Ovary (tissue), 3 donors: ENCODE results near the gene LDAH.

Experiments used
- POLR2A ChIP-seq: fragments of 450-650 bp; IDR thresholded peaks from one replicate; pipeline ENCODE4 v1.6.1; 2017; ENCODE audit warnings: antibody characterized with exemption, mild to moderate bottlenecking, moderate library complexity
- TF ChIP-seq, protein P1 (sequence below), 3 donors: fragments of 450-650 bp in 2 of 3; fragments of 200-600 bp in 1 of 3; IDR thresholded peaks; one replicate each; pipeline versions ENCODE4 v1.5.1 to v1.8.0; 2016 to 2022; ENCODE audit warnings: antibody characterized with exemption in 3 of 3, mild to moderate bottlenecking in 1 of 3
- donor health status: DM: no; HTN: no; CAD: no.

DNA sequence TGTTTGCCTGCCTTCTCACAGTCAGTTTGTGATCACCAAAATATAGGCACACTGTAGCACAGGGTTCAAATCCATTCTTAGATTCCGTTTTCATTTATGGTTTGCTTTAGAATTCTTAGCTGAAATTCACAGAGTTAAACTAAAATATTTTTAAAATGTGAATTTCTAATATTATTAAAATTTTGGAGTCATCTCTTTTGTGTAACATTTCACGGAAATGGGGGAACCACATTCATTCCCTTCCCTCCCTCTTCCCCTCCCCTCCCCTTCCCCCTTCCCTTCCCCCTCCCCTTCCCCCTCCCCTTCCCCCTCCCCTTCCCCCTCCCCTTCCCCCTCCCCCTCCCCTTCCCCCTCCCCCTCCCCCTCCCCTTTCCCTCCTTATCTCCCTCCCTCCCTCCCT lies 11.4 kb upstream of the LDAH start:
- TF ChIP-seq, protein P1, sequence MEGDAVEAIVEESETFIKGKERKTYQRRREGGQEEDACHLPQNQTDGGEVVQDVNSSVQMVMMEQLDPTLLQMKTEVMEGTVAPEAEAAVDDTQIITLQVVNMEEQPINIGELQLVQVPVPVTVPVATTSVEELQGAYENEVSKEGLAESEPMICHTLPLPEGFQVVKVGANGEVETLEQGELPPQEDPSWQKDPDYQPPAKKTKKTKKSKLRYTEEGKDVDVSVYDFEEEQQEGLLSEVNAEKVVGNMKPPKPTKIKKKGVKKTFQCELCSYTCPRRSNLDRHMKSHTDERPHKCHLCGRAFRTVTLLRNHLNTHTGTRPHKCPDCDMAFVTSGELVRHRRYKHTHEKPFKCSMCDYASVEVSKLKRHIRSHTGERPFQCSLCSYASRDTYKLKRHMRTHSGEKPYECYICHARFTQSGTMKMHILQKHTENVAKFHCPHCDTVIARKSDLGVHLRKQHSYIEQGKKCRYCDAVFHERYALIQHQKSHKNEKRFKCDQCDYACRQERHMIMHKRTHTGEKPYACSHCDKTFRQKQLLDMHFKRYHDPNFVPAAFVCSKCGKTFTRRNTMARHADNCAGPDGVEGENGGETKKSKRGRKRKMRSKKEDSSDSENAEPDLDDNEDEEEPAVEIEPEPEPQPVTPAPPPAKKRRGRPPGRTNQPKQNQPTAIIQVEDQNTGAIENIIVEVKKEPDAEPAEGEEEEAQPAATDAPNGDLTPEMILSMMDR (IDR thresholded peaks at IDR 0.05) = no peak
- no peak for TF ChIP-seq POLR2A
